ENCODE data around the gene KDM6B. TPM values are rescaled to one million over a fixed set of nuclear protein-coding genes. Genes with fewer than 3 reads are reported as not detected.
A peak's percentile ranks its signal among the peaks of the same experiment; 100 is the strongest.
"Not testable (repeated sequence)": the region's sequence is repeated elsewhere in the genome, so short reads cannot be mapped to it uniquely, and the experiment has no call there.

KDM6B gene
- total and polyA plus RNA-seq, 12 donors: 5.2 to 35.4 (median 25.3) TPM

GRCh38 chr17:7858522-7858810, 24.4 kb downstream of the KDM6B start:
- no peaks in the 10 kb centered on the region for H3K9me3 ChIP-seq
- H3K4me3 ChIP-seq: peak overlapping the region; percentile 60 to 72 (median 68)
- ATAC-seq (peak in 1 of 8 donors; percentile 4), DNase-seq (peak; percentile 31 to 46)
- 20 to 30% methylated on average over 19 to 20 of the region's 20 CpGs for WGBS, 2 donors
- intact Hi-C loops (cut with DNase I): loop anchor here in 6 of 10 donors (5.0 to 10.0 kb wide), 4 partner anchors 36 to 296 kb away; partner anchors contain the start of genes PER1 (in 1 of the 6) and RNF227 (in 1 of the 6)
- peaks cover 0 to 50% (median 7%) of the 10 kb centered on the region in 9 donors for H3K36me3 ChIP-seq
- peak overlapping the region in 9 of 10 donors; percentile 85 to 98 (median 93) for H3K27ac ChIP-seq
- H3K4me1 ChIP-seq: peaks cover 0 to 53% (median 32%) of the 10 kb centered on the region in 9 donors
- TF ChIP-seq CTCF (IDR thresholded peaks at IDR 0.05): peak in 7 of 9 donors; percentile 6 to 52 (median 39)
- no peaks in the 10 kb centered on the region for H3K27me3 ChIP-seq

- no peaks in the 10 kb centered on the region for H3K27me3 ChIP-seq
- H3K4me1 ChIP-seq: peaks cover 0 to 47% (median 32%) of the 10 kb centered on the region in 9 donors
- H3K4me3 ChIP-seq: peak overlapping the region in 7 of 10 donors; percentile 65 to 72 (median 69)
- H3K9me3 ChIP-seq: no peaks in the 10 kb centered on the region
- TF ChIP-seq CTCF (IDR thresholded peaks at IDR 0.05): no peak
- ATAC-seq (no peak), DNase-seq (no peak)
- intact Hi-C loops (cut with DNase I): loop anchor here in 6 of 10 donors (5.0 to 10.0 kb wide), 4 partner anchors 37 to 296 kb away; partner anchors contain the start of genes PER1 (in 1 of the 6) and RNF227 (in 1 of the 6)
- peak overlapping the region in 5 of 10 donors; percentile 85 to 98 (median 94) for H3K27ac ChIP-seq
- H3K36me3 ChIP-seq: peaks cover 0 to 50% (median 1%) of the 10 kb centered on the region in 9 donors
- WGBS, 2 donors: 83 to 84% methylated on average over 8 of the region's 8 CpGs
Measured at GRCh38 chr17:7859028-7859427, 25.0 kb downstream of the KDM6B start.

GRCh38 chr17:7862692-7863437, 28.8 kb downstream of the KDM6B start:
- Histone ChIP-seq H3K27me3 (no peaks in the 10 kb centered on the region), H3K4me3 (no peak overlapping the region), H3K27ac (no peak overlapping the region), H3K9me3 (peaks cover 0 to 4% (median 0%) of the 10 kb centered on the region in 11 donors), H3K4me1 (peaks cover 0 to 26% (median 14%) of the 10 kb centered on the region in 9 donors), H3K36me3 (peaks cover 0 to 65% (median 0%) of the 10 kb centered on the region in 9 donors)
- peak in 1 of 2 donors; percentile 62 for DNase-seq
- no peak for ATAC-seq
- intact Hi-C loops (cut with DNase I): loop anchor here (1.0 to 10.0 kb wide), 13 partner anchors 26 to 194 kb away; partner anchors contain the start of gene CHD3 (in 1 of the 10)
- peak; percentile 65 to 83 (median 81) for TF ChIP-seq CTCF (IDR thresholded peaks at IDR 0.05)
- 40 to 44% methylated on average over 3 of the region's 3 CpGs for WGBS, 2 donors

GRCh38 chr17:7864384-7864783, 30.4 kb downstream of the KDM6B start:
- not testable (repeated sequence) for H3K9me3 ChIP-seq, H3K27me3 ChIP-seq, H3K4me3 ChIP-seq, DNase-seq, ATAC-seq, H3K27ac ChIP-seq
- H3K4me1 ChIP-seq: peaks cover 0 to 15% (median under 1%) of the 10 kb centered on the region in 9 donors
- intact Hi-C loops (cut with DNase I): loop anchor here (5.0 to 10.0 kb wide), 8 partner anchors 33 to 193 kb away; no protein-coding TSS in a partner anchor
- H3K36me3 ChIP-seq: peaks cover 0 to 73% (median 0%) of the 10 kb centered on the region in 9 donors
- WGBS, 2 donors: 77 to 82% methylated on average over 5 of the region's 5 CpGs

Data from heart right ventricle (tissue), 16 donors.